Measurements from ENCODE around the gene GYS2. TPM values are rescaled to one million over a fixed set of nuclear protein-coding genes. Genes with fewer than 3 reads are reported as not detected.
A peak's percentile ranks its signal among the peaks of the same experiment; 100 is the strongest.

The GYS2 gene
- total RNA-seq, 1 donor from 2014 or later: not detected

DNA sequence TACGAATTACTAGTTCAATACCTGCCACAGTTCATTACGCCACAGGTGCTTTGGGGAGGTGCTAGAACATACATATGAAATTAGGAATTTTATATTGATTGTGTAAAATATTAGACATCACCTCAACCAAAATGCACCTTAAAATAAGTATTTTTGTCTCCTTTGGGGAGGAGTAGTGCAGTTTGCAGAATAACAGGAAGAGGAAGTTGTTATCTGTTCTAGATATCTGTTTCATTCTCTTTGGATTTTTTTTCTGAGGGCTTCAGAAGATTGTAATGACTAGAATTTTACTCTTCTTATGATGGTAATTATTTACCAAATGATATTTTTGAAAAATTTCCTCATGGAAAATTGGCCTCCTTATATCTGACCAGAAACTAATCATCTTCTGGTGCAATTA is 9.9 kb upstream of the GYS2 start:
- ATAC-seq (peak in 1 of 2 donors; percentile 62), DNase-seq (no peak)
- TF ChIP-seq, protein P1, sequence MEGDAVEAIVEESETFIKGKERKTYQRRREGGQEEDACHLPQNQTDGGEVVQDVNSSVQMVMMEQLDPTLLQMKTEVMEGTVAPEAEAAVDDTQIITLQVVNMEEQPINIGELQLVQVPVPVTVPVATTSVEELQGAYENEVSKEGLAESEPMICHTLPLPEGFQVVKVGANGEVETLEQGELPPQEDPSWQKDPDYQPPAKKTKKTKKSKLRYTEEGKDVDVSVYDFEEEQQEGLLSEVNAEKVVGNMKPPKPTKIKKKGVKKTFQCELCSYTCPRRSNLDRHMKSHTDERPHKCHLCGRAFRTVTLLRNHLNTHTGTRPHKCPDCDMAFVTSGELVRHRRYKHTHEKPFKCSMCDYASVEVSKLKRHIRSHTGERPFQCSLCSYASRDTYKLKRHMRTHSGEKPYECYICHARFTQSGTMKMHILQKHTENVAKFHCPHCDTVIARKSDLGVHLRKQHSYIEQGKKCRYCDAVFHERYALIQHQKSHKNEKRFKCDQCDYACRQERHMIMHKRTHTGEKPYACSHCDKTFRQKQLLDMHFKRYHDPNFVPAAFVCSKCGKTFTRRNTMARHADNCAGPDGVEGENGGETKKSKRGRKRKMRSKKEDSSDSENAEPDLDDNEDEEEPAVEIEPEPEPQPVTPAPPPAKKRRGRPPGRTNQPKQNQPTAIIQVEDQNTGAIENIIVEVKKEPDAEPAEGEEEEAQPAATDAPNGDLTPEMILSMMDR (IDR thresholded peaks at IDR 0.05): no peak
- H3K36me3 ChIP-seq: no peaks in the 10 kb centered on the region
- no peaks in the 10 kb centered on the region for H3K9me3 ChIP-seq
- H3K4me1 ChIP-seq: peaks cover 16% of the 10 kb centered on the region
- no peaks in the 10 kb centered on the region for H3K27me3 ChIP-seq (ENCODE audit: low read depth)
- no peak overlapping the region for H3K4me3 ChIP-seq
- H3K27ac ChIP-seq: no peak overlapping the region
- intact Hi-C loops (cut with DNase I): no loop called here

DNA sequence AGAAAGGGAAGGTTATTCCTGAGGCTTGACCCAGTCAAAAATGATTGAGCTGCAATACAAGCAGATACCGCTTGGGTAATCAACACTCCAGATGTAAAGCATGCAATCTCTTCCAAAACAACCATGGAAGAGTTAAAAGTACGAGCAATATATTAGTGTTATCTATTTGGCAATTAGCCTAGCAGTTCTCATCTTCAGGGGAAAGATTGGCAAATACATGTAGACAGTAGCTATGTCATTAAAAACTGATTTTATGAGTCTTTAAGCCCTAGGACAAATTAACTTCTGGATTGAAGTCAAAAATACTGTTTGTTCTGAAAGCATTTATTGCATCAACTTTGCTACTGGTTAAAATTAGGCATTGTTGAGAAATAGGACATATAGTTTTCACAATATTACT is 9.3 kb upstream of the GYS2 start:
- Histone ChIP-seq H3K4me3 (no peak overlapping the region), H3K9me3 (no peaks in the 10 kb centered on the region), H3K27me3 (ENCODE audit: low read depth) (no peaks in the 10 kb centered on the region), H3K4me1 (peaks cover 16% of the 10 kb centered on the region), H3K36me3 (no peaks in the 10 kb centered on the region), H3K27ac (no peak overlapping the region)
- DNase-seq (no peak), ATAC-seq (peak in 1 of 2 donors; percentile 42)
- TF ChIP-seq, protein P1 (IDR thresholded peaks at IDR 0.05): no peak
- intact Hi-C loops (cut with DNase I): no loop called here

DNA sequence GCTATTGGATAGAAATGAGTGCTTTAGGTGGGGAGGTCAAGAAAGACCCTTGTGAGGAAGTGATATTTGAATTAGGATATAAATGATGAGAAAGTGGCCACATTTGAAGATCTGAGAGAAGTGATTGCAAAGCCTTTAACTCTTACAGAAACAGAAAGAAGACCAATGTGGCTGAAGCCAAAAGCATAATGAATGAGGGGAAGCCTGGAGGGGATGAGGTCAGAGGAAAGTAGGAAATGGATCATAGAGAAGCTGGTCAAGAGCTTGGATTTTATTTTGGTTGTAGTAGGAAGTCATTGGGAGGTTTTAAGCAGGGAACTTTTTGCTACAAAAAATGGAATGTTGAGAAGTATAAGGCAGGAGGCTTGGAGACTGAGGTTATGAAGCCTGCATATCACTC is 3.5 kb upstream of the GYS2 start:
- intact Hi-C loops (cut with DNase I): loop anchor here (10.0 kb wide), 1 partner anchor 77 kb away; no protein-coding TSS in a partner anchor
- no peak overlapping the region for H3K4me3 ChIP-seq
- no peaks in the 10 kb centered on the region for H3K27me3 ChIP-seq (ENCODE audit: low read depth)
- no peak overlapping the region for H3K27ac ChIP-seq
- no peaks in the 10 kb centered on the region for H3K4me1 ChIP-seq
- H3K9me3 ChIP-seq: no peaks in the 10 kb centered on the region
- TF ChIP-seq, protein P1 (IDR thresholded peaks at IDR 0.05): no peak
- ATAC-seq: no peak
- no peak for DNase-seq
- H3K36me3 ChIP-seq: no peaks in the 10 kb centered on the region

DNA sequence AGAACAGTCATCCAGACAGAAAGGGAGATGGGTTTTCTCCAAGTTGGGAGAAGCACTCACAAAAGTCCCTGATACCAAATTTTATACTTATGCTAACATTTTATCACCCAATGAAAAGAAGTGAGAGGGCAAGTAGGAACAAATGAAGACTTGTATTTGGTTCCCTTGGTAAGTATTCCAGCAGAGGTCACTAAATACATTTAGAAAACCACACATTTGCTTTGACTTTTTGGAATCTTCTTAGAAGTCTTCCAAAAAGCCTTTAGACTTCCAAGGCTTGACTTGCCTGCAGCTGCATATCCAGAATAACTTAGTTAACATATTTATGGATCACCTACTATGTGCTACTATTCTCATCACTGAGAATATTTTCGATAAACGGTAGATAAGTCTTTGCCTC is 3.1 kb upstream of the GYS2 start:
- no peaks in the 10 kb centered on the region for H3K4me1 ChIP-seq
- H3K27me3 ChIP-seq (ENCODE audit: low read depth): no peaks in the 10 kb centered on the region
- DNase-seq: no peak
- H3K4me3 ChIP-seq: no peak overlapping the region
- intact Hi-C loops (cut with DNase I): loop anchor here (10.0 kb wide), 1 partner anchor 77 kb away; no protein-coding TSS in a partner anchor
- no peak overlapping the region for H3K27ac ChIP-seq
- H3K36me3 ChIP-seq: no peaks in the 10 kb centered on the region
- H3K9me3 ChIP-seq: no peaks in the 10 kb centered on the region
- ATAC-seq: peak in 1 of 2 donors; percentile 56
- TF ChIP-seq, protein P1 (IDR thresholded peaks at IDR 0.05): peak; percentile 44

- no peak overlapping the region for H3K4me3 ChIP-seq
- intact Hi-C loops (cut with DNase I): loop anchor here (10.0 kb wide), 1 partner anchor 79 kb away; no protein-coding TSS in a partner anchor
Observed at GRCh38 chr12:21606175-21606574, 1.5 kb upstream of the GYS2 start.

More at GRCh38 chr12:21606175-21606574, 1.5 kb upstream of the GYS2 start:
- no peaks in the 10 kb centered on the region for H3K4me1 ChIP-seq
- TF ChIP-seq, protein P1 (IDR thresholded peaks at IDR 0.05): no peak
- ATAC-seq (no peak), DNase-seq (no peak)
- no peaks in the 10 kb centered on the region for H3K36me3 ChIP-seq
- H3K27ac ChIP-seq: no peak overlapping the region
- H3K27me3 ChIP-seq (ENCODE audit: low read depth): no peaks in the 10 kb centered on the region
- H3K9me3 ChIP-seq: no peaks in the 10 kb centered on the region
